HG03108 (cell line): ENCODE measurements around the gene TXNRD2.

Experiments used
- ATAC-seq: cut with Tn5 transposase; IDR thresholded peaks from one replicate; pipeline ENCODE4 v1.9.1; 2021; ENCODE audit warnings: moderate library complexity; ENCODE audit not compliant: unreplicated experiment

Gene TXNRD2

GRCh38 chr22:19941365-19942082 is at the start of gene TXNRD2, which contains the start of gene COMT:
TSS of gene TXNRD2 (minus strand) at chr22:19941818. CDS start at chr22:19941803, 15 bp downstream.
TSS of gene COMT (plus strand) at chr22:19941772. CDS start at chr22:19962527, 20,755 bp downstream.
- ATAC-seq: no peak

GRCh38 chr22:19991395-19991644 is 49.7 kb upstream of the TXNRD2 start:
- no peak for ATAC-seq

- no peak for ATAC-seq
Observed at GRCh38 chr22:19990609-19991394, 49.2 kb upstream of the TXNRD2 start.

- no peak for ATAC-seq
Observed at GRCh38 chr22:19990188-19990587, 48.6 kb upstream of the TXNRD2 start.

- ATAC-seq: no peak
Observed at GRCh38 chr22:19989725-19990067, 48.1 kb upstream of the TXNRD2 start.

- no peak for ATAC-seq
Observed at GRCh38 chr22:19988965-19989724, 47.5 kb upstream of the TXNRD2 start.

GRCh38 chr22:19988331-19988808 is 46.8 kb upstream of the TXNRD2 start:
- ATAC-seq: no peak

GRCh38 chr22:19987394-19988306 is 46.0 kb upstream of the TXNRD2 start:
- ATAC-seq: no peak

GRCh38 chr22:19986410-19987341 is 45.1 kb upstream of the TXNRD2 start:
- ATAC-seq: no peak

GRCh38 chr22:19986011-19986409 is 44.4 kb upstream of the TXNRD2 start:
- no peak for ATAC-seq

GRCh38 chr22:19984851-19985811 is 43.5 kb upstream of the TXNRD2 start:
- ATAC-seq: no peak

GRCh38 chr22:19984201-19984753 is 42.7 kb upstream of the TXNRD2 start:
- no peak for ATAC-seq

- ATAC-seq: no peak
Observed at GRCh38 chr22:19983741-19984140, 42.1 kb upstream of the TXNRD2 start.

GRCh38 chr22:19982991-19983578 is 41.5 kb upstream of the TXNRD2 start:
- no peak for ATAC-seq

- ATAC-seq: no peak
Observed at GRCh38 chr22:19981961-19982920, 40.6 kb upstream of the TXNRD2 start.

GRCh38 chr22:19981171-19981960 is 39.7 kb upstream of the TXNRD2 start:
- no peak for ATAC-seq
